ENCODE data around the gene TRIM67. TPM values are rescaled to one million over a fixed set of nuclear protein-coding genes. Genes with fewer than 3 reads are reported as not detected.

Gene TRIM67
- total RNA-seq, 2 experiments from 2014 or later: not detected

DNA sequence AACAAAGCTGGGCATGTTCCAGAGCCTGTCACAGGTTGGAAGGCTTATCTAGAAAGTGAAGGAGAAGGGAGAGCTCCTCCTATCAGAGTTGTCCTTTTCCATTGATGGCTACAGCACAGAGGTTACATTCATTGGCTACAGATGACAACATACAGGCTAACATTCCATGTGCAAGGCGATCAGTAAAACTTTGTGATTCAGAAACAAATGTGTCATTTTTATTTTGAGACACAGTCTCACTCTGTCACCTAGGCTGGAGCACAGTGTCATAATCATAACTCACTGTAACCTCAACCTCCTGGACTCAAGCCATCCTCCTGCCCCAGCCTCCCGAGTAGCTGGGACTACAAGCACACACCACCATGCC lies 32.6 kb downstream of the TRIM67 start:
- Mint-ChIP-seq H3K9me3 (no peaks in the 10 kb centered on the region), H3K4me3 (no peak overlapping the region), H3K27ac (no peak overlapping the region), H3K27me3 (peaks cover 2% of the 10 kb centered on the region), H3K4me1 (no peaks in the 10 kb centered on the region), H3K36me3 (ENCODE audit: low read depth) (no peaks in the 10 kb centered on the region)
- POLR2A ChIA-PET: no interaction called here
- CTCF ChIA-PET: no interaction called here
- no peak for DNase-seq

DNA sequence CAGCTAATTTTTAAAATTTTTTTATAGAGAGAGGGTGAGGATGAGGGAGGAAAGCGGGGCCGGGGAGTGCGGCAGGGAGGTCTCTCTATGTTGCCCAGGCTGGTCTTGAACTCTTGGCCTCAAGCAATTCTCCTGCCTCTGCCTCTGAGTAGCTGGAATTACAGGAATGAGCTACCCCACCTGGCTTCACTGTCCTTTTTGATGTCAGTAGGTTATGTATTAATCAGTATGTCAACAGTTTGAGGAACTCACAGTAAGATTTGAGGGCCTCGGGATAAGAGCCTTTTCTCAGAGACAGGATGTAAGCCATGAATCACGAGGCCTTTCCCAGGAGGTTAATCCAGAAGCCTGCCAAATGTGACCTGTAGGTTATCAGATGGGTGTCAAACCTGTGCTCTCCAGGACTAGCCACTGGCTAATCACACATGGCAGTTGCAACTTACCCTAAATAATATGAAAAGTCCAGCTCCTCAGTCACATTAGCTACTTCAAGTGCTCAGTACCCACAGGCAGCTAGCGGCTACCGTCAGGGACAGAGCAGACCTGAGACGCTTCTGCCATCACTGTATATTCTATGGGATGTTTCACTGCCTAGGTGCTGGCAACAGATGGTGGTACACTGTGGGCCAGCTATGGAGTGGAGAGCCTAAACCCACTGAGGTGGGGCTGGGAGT lies 33.1 kb downstream of the TRIM67 start:
- Mint-ChIP-seq H3K36me3 (ENCODE audit: low read depth) (no peaks in the 10 kb centered on the region), H3K9me3 (no peaks in the 10 kb centered on the region), H3K4me1 (no peaks in the 10 kb centered on the region), H3K27ac (no peak overlapping the region), H3K4me3 (no peak overlapping the region), H3K27me3 (peaks cover 2% of the 10 kb centered on the region)
- ChIA-PET POLR2A (no interaction called here), CTCF (no interaction called here)
- no peak for DNase-seq

DNA sequence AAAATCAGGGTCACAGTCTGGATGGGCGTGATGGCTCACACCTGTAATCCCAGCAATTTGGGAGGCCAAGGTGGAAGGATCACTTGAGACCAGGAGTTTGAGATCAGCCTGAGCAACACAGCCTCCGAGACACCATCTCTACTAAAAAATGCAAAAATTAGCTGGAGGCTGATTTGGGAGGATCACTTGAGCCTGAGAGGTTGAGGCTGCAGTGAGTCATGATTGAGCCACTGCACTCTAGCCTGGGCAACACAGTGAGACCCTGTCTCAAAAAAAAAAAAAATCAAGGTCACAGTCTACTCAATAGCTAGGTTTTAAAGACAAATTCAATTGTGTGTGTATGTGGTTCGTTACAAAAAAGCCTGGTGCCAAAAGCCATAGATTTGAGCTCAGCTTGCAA lies 34.4 kb downstream of the TRIM67 start:
- Mint-ChIP-seq H3K4me3 (no peak overlapping the region), H3K4me1 (no peaks in the 10 kb centered on the region), H3K27me3 (peaks cover 7% of the 10 kb centered on the region), H3K9me3 (no peaks in the 10 kb centered on the region), H3K27ac (no peak overlapping the region), H3K36me3 (ENCODE audit: low read depth) (no peaks in the 10 kb centered on the region)
- ChIA-PET CTCF (interaction anchor here (1.4 kb wide), 1 partner anchor 15 kb away, joined by 3 read pairs; no protein-coding TSS in a partner anchor), POLR2A (no interaction called here)
- DNase-seq: no peak

DNA sequence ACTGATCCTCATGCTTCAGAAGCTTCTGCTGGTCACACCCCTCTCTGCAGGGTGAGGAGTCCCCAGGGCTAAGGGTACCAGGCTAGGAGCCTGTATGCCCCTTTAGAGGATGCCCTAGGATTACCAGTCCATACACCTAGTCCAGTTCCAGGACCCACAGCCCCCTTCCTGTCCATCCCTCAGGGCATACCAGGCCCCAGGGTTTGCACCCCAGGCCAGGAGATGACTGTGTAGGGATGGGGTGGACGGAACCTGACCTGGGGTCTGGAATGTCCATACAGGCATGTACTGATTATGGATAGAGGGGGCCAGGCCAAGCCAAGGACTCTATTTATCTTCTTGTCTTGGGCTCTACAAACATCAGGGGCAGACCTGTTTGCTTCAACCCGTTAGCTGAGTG lies 34.9 kb downstream of the TRIM67 start:
- ChIA-PET CTCF (interaction anchor here (1.4 kb wide), 1 partner anchor 15 kb away, joined by 3 read pairs; no protein-coding TSS in a partner anchor), POLR2A (no interaction called here)
- peaks cover 7% of the 10 kb centered on the region for H3K27me3 Mint-ChIP-seq
- no peak overlapping the region for H3K27ac Mint-ChIP-seq
- H3K4me3 Mint-ChIP-seq: no peak overlapping the region
- H3K9me3 Mint-ChIP-seq: no peaks in the 10 kb centered on the region
- H3K4me1 Mint-ChIP-seq: peaks cover 2% of the 10 kb centered on the region
- H3K36me3 Mint-ChIP-seq (ENCODE audit: low read depth): no peaks in the 10 kb centered on the region
- DNase-seq: no peak

DNA sequence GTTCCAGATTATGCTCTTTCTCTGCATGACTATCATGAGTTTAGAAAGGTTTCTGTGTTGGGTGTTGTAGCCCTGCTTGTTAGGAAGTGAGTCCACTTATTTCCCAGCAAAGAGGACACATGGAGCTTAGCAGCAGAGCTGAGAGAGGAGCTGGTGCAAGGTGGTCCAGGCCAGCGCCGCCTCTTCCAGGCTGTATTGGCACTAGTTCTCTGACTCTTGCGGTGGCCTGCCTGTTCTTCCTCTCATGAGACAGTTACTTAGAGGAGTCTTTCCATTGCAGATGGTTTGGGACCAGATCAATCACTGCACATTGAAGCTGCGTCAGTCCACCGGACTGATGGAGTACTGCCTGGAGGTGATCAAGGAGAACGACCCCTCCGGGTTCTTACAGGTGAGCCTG lies 38.0 kb downstream of the TRIM67 start:
- Mint-ChIP-seq H3K27ac (no peak overlapping the region), H3K36me3 (ENCODE audit: low read depth) (no peaks in the 10 kb centered on the region), H3K27me3 (peaks cover 10% of the 10 kb centered on the region), H3K4me3 (no peak overlapping the region), H3K4me1 (peaks cover 9% of the 10 kb centered on the region), H3K9me3 (no peaks in the 10 kb centered on the region)
- DNase-seq: no peak
- ChIA-PET POLR2A (no interaction called here), CTCF (interaction anchor here (0.9 to 1.5 kb wide), 2 partner anchors 11 to 14 kb away, joined by 3 to 4 read pairs; no protein-coding TSS in a partner anchor)

DNA sequence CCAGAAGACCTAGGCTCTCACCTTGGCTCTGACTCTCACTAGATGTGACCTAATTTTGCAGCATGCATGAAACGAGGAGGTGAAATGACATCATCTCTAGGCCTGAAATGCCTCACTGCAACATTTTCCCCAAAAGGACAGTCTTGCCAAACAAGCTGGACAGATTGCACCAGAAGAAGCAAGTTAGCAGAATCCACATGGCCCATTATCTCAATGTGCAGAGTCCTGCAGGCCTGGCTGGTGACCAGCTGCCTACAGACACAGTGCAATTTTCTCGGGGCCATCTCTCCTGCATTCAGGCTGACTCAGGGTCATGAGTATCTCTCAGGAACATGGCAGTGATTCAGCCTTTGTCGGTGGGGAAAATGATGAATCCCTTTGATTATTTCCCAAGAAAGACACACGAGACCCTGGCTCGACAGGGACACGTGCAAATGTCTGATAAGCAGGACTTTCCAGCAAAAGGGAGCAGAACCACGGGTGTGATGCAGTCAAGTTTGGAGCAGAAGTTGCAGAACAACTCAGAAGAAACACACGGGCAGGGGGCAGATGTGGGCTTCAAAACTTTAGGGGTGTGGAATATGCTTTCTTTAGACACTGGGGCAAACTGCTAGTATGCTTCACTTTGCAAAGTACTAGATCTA lies 38.7 kb downstream of the TRIM67 start:
- no peak for DNase-seq
- ChIA-PET CTCF (interaction anchor here (0.9 to 1.5 kb wide), 2 partner anchors 11 to 13 kb away, joined by 3 to 4 read pairs; no protein-coding TSS in a partner anchor), POLR2A (no interaction called here)
- Mint-ChIP-seq H3K27me3 (peaks cover 10% of the 10 kb centered on the region), H3K4me3 (no peak overlapping the region), H3K4me1 (peaks cover 9% of the 10 kb centered on the region), H3K27ac (no peak overlapping the region), H3K9me3 (no peaks in the 10 kb centered on the region), H3K36me3 (ENCODE audit: low read depth) (no peaks in the 10 kb centered on the region)

DNA sequence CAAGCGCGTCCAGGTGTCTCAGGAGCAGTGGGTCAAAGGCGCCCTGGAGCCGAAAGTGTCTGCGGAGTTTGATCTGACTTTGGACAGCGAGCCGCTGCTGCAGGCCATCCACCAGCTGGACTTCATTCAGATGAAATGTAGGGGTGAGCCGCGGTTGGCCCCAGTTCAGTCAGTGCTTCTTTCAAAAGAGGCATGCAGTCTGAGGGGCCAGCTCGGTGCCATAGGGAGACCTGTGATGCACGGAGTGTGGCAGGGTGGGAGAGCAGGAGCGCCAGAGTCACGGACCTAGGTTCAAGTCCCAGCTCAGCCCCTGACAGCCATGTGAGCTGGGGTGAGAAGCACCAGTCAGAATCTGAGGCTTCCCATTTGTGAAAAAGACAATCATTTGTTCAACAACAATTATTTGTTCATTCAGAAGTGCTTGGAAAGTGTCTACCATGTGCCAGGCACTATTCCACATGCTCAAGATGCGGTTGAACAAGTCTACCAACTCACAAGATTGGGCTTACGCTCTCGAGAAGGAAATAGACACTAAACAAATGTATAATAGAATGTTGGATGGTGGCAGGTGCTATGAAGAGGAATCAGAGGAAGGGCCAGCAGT lies 39.6 kb downstream of the TRIM67 start:
- Mint-ChIP-seq H3K27ac (no peak overlapping the region), H3K27me3 (peaks cover 10% of the 10 kb centered on the region), H3K4me3 (no peak overlapping the region), H3K4me1 (peaks cover 9% of the 10 kb centered on the region), H3K36me3 (ENCODE audit: low read depth) (no peaks in the 10 kb centered on the region), H3K9me3 (no peaks in the 10 kb centered on the region)
- DNase-seq: no peak
- ChIA-PET CTCF (no interaction called here), POLR2A (no interaction called here)

DNA sequence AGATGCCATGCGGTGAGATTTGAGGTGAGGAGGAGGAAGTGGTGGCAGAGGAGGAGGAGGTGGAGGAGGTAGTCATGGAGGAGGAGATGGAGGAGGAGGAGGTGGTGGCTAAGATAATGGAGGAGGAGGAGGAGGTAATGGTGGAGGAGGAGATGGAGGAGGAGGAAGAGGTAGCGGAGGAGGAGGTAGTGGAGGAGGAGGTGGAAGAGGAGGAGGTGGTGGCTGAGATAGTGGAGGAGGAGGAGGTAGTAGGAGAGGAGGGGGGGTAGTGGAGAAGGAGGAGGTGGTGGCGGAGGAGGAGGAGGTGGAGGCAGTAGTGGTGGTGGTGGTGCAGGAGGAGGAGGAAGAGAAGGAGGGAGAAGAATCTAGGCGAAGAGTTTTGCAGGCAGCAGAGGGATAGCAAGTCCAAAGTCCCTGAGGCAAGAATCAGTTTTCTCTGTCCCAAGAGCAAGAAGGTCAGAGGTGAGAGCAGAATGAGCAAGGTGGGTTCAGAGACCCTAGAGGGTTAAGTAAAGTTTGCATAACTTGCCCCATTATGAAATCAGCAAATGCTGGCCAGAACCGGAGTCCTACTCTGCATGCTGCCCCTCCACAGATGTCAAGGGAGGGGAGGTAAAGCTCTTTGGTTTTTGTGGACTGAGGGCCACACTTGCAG lies 40.2 kb downstream of the TRIM67 start:
- no peaks in the 10 kb centered on the region for H3K9me3 Mint-ChIP-seq
- DNase-seq: no peak

DNA sequence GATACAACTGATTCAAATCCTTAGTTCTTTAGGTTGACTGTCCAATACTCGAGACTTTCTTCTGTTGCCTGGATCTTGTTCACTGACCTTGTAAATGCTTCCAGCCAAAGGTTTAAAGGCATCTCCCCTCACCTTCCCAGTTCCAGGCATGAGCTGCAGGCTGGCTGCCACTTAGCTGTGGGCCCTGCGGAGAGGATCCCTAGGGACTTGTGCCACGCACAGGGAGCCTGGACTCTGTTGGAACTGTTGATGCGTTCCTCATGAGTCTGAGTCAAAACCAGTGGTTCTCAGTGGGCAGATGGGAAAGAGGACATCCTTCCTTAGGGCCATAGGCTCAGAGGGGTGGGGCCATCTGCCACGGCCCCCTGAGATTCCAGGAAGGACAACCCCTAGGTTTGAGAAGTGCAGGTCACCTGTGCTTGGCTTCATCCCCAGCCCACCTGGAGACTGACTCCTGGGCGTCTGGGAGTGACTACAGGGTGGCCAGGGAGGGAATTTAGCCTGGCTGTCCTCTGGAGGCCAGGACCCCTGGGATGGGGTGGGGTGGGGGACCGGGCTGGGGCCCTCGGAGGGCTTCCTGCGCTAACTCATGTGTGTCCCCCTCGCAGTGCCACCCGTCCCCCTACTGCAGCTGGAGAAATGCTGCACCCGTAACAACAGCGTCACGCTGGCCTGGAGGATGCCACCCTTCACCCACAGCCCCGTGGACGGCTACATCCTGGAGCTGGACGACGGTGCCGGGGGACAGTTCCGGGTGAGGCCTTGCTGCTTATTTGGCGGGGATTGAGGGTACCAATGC lies 41.6 kb downstream of the TRIM67 start:
- H3K4me3 Mint-ChIP-seq: no peak overlapping the region
- ChIA-PET CTCF (no interaction called here), POLR2A (interaction anchor here (0.7 kb wide), 1 partner anchor 231 kb away, joined by 3 read pairs; no protein-coding TSS in a partner anchor)
- no peaks in the 10 kb centered on the region for H3K9me3 Mint-ChIP-seq
- H3K36me3 Mint-ChIP-seq (ENCODE audit: low read depth): no peaks in the 10 kb centered on the region
- no peak for DNase-seq
- H3K27me3 Mint-ChIP-seq: peaks cover 10% of the 10 kb centered on the region
- no peak overlapping the region for H3K27ac Mint-ChIP-seq
- peaks cover 9% of the 10 kb centered on the region for H3K4me1 Mint-ChIP-seq

More for the DNA sequence above, 40.2 kb downstream of the TRIM67 start:
- H3K4me1 Mint-ChIP-seq: peaks cover 9% of the 10 kb centered on the region
- H3K4me3 Mint-ChIP-seq: no peak overlapping the region
- ChIA-PET POLR2A (no interaction called here), CTCF (no interaction called here)
- H3K27ac Mint-ChIP-seq: no peak overlapping the region
- H3K27me3 Mint-ChIP-seq: peaks cover 10% of the 10 kb centered on the region
- H3K36me3 Mint-ChIP-seq (ENCODE audit: low read depth): no peaks in the 10 kb centered on the region

DNA sequence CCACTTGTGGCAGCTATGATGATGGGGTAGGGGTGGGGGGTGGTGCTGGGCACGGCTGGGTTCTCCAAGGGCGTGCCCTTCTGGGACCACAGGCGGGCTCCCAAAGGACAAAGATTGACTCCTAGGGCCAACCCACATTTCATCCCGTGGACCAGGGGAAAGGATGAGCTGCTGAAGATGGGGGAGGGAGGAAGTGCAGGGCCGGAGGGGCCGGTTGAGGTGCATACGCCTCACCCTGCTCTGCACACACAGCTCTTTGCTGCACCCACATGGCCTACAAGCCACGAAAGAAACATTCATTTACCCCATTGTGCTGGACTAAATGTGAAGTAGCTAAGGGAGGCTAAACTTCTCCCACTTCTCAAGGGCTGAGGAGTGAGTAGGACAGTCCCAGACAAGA lies 45.0 kb downstream of the TRIM67 start:
- H3K4me1 Mint-ChIP-seq: peaks cover 13% of the 10 kb centered on the region
- DNase-seq: no peak
- POLR2A ChIA-PET: no interaction called here
- no peaks in the 10 kb centered on the region for H3K9me3 Mint-ChIP-seq
- CTCF ChIA-PET: interaction anchor here (1.3 to 1.4 kb wide), 2 partner anchors 10 to 290 kb away, joined by 3 to 4 read pairs; no protein-coding TSS in a partner anchor
- H3K27ac Mint-ChIP-seq: no peak overlapping the region
- no peaks in the 10 kb centered on the region for H3K36me3 Mint-ChIP-seq (ENCODE audit: low read depth)
- peaks cover 5% of the 10 kb centered on the region for H3K27me3 Mint-ChIP-seq
- H3K4me3 Mint-ChIP-seq: no peak overlapping the region

DNA sequence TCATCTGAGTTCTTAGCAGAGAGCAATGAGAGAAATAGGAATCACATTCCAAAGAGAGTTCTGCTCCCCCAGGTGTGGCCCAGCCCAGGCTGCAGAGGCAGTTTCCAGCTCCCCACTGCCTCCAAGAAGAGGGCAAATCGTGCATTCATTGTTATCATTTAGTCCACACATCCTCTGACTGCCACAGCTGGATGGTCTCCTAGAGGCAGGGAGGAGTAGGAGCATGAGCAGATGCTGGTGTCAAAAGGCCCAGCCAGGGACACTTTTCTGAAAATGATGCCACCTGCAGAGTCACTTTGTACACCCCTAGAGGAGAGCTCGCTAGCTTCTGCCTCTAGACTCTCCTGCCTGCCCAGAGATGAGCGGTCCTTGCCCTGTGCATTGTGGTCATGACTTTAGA lies 45.6 kb downstream of the TRIM67 start:
- DNase-seq: no peak
- H3K9me3 Mint-ChIP-seq: no peaks in the 10 kb centered on the region
- no peak overlapping the region for H3K27ac Mint-ChIP-seq
- CTCF ChIA-PET: interaction anchor here (1.3 to 1.4 kb wide), 2 partner anchors 9 to 291 kb away, joined by 3 to 4 read pairs; no protein-coding TSS in a partner anchor
- POLR2A ChIA-PET: no interaction called here
- H3K4me1 Mint-ChIP-seq: peaks cover 9% of the 10 kb centered on the region
- H3K36me3 Mint-ChIP-seq (ENCODE audit: low read depth): no peaks in the 10 kb centered on the region
- H3K27me3 Mint-ChIP-seq: peaks cover 5% of the 10 kb centered on the region
- H3K4me3 Mint-ChIP-seq: no peak overlapping the region

DNA sequence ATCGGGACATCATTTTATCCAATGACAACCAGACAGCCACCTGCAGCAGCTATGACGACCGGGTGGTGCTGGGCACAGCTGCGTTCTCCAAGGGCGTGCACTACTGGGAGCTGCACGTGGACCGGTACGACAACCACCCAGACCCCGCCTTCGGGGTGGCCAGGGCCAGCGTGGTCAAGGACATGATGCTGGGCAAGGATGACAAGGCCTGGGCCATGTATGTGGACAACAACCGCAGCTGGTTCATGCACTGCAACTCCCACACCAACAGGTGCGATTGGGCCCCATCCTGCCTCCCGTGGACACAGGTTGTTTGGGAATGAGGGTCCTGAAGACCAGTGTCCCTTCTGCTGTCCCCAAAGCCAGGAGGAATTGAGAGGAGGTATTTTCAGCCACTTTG lies 47.1 kb downstream of the TRIM67 start:
- Mint-ChIP-seq H3K9me3 (no peaks in the 10 kb centered on the region), H3K36me3 (ENCODE audit: low read depth) (no peaks in the 10 kb centered on the region), H3K4me3 (no peak overlapping the region), H3K27ac (no peak overlapping the region), H3K4me1 (peaks cover 9% of the 10 kb centered on the region), H3K27me3 (peaks cover 4% of the 10 kb centered on the region)
- CTCF ChIA-PET: no interaction called here
- POLR2A ChIA-PET: no interaction called here
- DNase-seq: no peak
